MV-4-11 (cell line): Measurements from ENCODE around the gene CSF2.
"Not testable (repeated sequence)": the region's sequence is repeated elsewhere in the genome, so short reads cannot be mapped to it uniquely, and the experiment has no call there.

Experiments used
- DNase-seq: peaks from one replicate; lab custom pipeline; 2025; lab: John Stamatoyannopoulos, UW

CSF2 gene

GRCh38 chr5:132110930-132111329 lies 37.3 kb downstream of the CSF2 start:
- no peak for DNase-seq

- no peak for DNase-seq
Observed at GRCh38 chr5:132112111-132112510, 38.5 kb downstream of the CSF2 start.

- peak; percentile 94 for DNase-seq
Observed at GRCh38 chr5:132114150-132115121, 40.8 kb downstream of the CSF2 start.

GRCh38 chr5:132115375-132115774 lies 41.8 kb downstream of the CSF2 start:
- DNase-seq = no peak

DNA sequence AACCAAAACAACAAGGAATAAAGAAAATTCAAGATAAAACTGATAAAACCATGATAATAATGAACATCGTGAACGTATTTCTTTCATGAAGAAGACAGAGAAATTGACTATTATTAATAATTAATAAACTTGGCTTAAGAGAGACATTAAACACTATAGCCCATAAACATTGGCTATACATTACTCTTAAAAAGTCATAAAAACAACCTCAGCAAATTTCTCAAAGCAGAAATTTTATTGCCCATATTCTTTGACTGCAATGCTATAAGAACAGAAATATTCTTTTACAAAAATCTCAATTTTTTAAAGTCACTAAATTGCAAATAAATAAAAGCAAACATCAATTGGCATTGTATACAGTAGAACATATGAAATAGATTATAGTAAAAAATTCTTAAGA lies 42.5 kb downstream of the CSF2 start:
- no peak for DNase-seq

- DNase-seq = not testable (repeated sequence)
Observed at GRCh38 chr5:132116909-132117489, 43.4 kb downstream of the CSF2 start.

GRCh38 chr5:132120717-132121116 lies 47.1 kb downstream of the CSF2 start:
- DNase-seq = peak; percentile 8

- DNase-seq = not testable (repeated sequence)
Observed at GRCh38 chr5:132122971-132123370, 49.4 kb downstream of the CSF2 start.

DNA sequence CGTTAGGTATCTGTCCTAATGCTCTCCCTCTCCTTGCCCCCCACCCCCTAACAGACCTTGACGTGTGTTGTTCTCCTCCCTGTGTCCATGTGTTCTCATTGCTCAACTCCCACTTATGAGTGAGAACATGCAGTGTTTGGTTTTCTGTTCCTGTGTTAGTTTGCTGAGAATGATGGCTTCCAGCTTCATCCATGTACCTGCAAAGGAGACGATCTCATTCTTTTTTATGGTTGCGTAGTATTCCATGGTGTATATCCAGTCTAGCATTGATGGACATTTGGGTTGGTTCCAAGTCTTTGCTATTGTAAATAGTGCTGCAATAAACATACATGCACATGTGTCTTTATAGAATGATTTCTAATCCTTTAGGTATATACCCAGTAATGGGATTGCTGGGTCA lies 50.0 kb downstream of the CSF2 start:
- not testable (repeated sequence) for DNase-seq
